ENCODE measurements around the gene R3HDM2.

- no peak for TF ChIP-seq CTCF (IDR thresholded peaks at IDR 0.05; ENCODE audit: low read length)
- no peak for TF ChIP-seq EZH2 (IDR thresholded peaks at IDR 0.05; ENCODE audit: borderline replicate concordance, low read length)
These were observed 99.9 kb downstream of the R3HDM2 start for GRCh38 chr12:57330992-57331391.

Data from OCI-LY1 (cell line).